C1 segment of cervical spinal cord (tissue), 14 donors: Measurements from ENCODE around the gene SQSTM1.

ENCODE experiments used
- DNase-seq, 14 donors: peaks; one replicate each; lab custom pipeline; 2025; lab: John Stamatoyannopoulos, UW

Gene SQSTM1

DNA sequence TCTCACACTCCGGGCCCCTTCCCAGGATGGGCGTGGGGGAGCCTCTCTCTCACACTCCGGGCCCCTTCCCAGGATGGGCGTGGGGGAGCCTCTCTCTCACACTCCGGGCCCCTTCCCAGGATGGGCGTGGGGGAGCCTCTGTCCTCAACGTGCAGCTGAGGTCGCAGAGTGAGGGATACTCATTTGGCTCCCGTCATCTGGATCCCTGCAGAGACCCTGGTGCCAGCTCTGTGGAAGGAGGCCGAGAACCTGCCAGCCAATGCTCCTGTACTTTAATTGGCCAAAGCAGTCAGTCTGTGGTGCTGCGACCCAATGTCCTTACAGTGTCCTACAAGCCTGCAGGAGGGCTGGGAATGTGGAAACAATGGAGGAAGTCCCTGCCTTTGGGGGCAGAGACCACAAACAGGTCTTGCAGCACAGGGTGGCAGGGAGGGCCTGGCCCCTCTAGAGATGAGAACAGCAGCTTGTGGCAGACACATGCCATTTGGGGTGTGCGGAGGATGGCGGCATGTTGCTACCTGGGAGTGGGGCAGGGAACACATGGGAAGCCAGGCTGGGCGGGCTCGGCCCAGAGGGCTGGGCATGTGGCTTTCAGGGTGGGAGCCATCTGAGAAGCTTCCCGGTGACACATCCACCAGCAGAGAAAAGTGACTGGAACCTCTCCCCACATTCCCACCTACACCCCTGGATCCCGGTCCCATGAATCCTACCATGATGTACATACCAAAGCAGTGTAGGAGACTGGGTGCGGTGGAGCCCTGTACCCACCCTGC, 51.5 kb downstream of the SQSTM1 start:
- DNase-seq, result no peak

DNA sequence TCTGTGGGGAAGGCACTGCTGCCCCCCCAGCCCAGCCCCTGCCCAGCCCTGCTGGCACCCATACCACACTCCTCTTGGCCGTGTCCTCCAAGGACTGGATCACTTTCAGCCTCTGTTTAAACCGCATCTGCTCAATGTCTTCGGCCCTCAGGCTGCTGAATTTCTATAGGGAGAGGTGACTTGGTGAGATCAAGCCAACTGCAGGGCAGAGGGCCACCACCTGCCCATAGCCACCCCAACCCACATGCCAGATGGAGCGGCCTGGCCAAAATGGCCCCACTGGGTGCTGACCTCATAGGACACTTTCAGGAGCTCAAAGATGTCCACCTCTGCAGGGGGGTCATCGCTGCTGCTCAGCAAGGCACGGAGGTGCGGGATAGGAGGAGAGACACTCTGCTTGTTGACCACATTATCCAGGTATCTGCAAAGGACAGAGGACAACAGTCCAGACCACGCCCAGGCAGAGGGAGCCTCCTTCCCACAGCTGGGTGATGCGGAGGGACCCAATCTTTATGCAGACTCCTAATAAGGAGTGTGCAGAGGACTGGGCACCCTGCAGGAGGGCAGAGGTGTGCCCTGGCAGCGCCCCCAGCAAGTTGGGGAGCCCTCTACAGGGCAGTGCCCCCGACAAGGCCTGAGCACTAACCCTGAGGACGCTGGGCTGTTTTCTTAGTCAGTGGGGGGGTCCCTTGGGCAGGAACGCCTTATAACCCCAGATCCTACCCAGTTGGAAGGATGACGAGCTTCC, 52.3 kb downstream of the SQSTM1 start:
- no peak for DNase-seq

DNA sequence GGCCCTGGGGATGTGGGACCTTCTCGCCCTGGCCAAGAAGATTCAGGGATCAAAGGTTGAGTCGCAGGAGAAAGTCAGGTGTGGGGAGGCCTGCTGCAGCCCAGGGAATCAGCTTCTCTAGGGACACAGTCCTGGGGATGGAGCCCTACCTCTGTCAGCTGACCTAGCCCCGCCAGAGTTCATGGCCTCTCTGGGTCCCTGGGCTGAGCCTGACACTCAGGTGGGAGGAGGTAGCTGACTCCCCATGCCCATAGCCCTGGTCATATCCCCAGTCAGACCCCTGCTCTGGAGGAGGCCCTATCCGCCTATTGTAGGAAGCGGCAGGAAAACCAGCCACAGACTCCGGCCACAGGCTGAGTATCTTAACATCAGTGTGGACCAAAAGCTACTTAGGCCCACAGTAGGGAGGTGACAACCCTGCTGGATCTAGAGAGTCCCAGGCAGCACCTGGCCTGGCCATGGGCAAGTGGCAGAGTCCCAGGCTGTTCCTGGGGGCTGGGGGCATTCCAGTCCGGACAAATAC, 52.9 kb downstream of the SQSTM1 start:
- DNase-seq, result no peak

DNA sequence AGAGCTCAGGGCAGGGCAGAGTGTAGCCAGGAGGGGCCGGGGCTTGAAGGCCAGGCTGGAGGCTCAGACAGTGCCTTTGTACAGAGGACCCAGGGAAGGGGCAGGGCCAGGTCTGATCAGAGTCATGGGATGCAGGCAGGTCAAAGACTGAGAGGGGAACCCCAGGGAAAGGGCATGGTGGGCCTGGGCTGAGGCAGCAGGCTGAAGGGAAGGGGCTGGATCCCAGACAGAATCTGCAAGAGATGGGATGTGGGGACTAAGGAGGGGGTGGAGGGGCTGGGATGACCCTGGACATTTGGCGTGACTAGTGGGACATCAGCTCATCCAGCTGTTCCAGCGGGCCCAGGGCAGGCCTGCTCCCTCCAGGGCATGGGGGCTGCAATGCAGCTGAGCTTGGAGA, 53.4 kb downstream of the SQSTM1 start:
- no peak for DNase-seq

DNA sequence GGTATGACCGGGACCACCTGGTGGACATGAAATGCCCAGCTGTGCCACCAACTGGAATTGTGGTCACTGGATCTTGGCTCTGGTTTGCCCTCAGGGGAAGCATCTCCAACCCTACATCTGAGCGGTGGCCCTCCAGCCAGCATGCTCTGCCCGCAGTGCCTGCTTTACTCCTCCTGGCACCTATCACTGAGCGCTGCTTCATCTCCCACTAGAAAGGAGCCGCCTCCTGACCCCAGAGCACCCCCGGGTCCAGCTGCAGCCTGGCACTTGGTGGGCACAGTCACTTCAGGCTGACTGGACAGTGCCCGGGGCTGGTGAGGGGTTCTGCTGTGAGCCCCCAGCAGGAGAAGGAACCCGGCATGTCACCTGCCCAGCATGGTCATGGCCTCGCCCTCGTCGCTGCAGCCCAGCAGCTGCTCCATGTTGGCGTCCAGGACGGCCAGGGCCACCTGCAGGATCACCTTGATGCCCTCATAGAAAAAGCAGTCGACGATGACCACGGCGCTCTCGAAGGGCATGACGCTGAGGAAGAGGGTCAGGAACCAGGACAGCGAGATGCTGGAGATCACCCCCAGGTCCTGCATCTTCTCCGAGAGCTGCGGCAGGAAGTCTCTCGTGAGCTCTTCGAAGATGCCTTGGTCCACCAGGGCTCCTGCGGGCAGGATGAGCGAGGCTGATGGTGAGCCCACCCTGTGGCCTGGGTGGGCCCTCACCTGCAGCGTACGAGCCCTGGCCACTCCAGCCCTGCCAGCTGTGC, 54.0 kb downstream of the SQSTM1 start:
- no peak for DNase-seq

DNA sequence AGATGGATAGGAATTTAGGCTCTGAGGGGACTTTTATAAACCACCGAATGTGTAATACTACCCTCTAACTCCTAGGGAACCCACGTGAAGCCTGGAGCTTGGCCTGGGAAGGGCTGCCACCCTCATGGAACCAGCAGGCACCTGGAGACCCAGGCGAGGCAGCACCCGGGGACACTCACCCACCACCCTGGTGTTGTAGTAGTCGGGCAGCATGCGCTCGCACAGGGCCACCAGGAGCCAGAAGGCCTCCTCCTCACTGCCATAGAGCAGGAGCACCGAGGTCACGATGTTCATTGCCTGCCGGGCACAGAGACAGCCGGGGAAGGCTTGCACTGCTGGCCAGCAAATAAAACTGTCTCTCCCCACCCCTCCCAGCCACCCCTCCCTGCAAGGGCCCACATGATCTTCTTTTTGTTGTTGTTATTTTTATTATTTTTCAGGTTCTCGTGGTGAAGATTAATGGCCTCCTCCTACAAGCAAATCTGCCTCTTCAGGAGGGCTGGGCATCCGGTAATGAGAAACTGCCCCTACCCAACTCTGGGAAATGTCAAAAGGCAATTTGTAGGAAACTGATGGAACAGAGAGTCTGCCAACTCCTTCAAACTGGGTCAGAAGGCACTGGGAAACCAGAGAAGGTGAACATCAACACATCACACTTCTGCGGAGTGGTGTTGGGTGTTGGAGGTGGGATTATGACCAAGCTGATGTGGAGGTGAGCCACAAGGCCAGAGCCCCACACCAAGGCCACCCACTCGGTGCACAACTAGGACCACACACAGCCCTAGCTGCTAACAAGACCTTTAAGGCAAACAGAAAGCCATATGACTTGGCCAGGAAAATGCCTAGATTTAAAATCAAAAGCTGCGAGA, 55.3 kb downstream of the SQSTM1 start:
- no peak for DNase-seq

DNA sequence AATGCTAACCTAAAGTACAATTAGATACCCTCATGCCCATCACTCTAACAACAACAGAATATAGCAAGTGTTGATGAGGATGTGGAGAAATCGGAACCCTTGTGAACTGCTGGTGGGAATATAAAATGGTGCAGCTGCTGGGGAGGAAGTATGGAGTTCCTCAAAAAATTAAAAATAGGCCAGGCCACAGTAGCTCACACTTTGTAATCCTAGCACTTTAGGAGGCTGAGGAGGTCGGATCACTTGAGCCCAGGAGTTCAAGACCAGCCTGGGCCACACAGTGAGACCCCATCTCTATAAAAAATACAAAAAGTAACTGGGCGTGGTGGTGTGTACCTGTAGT, 55.9 kb downstream of the SQSTM1 start:
- no peak for DNase-seq

- no peak for DNase-seq
Observed at GRCh38 chr5:179878222-179879002, 57.7 kb downstream of the SQSTM1 start.

DNA sequence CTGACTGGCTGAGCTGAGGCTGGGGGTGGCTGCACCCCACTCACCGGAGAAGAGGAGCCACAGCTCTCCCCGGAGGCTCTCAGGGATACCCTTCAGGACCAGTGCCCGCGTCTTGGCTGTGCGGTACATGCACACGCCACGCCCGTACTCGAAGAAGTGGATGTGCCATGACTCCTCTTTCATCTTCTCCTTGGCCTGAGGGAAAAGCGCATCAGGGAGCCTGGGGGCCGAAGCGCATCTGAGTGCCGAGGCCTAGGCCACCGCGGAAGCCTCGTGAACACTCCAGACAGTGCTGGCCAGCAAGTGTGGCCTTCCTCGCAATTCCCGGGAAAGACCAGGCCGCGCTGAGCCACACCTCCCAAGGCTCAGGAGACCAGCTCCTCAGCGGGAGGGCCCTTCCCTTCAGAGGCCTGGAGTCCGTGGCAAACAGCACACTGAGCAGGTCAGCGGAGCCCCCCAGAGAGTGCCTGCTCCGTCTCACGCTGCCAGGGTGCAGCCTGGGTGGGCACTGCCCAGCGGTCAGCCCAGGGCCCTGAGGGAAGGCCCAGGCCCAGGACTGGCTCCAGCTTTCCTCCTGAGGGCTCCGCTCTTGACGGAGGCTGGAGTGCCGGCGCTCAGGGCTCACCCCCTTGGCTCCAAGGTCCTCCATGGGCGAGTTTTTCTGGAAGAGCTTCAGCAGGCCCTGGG, 58.4 kb downstream of the SQSTM1 start:
- DNase-seq, result no peak

GRCh38 chr5:179879690-179880010, 58.9 kb downstream of the SQSTM1 start:
- no peak for DNase-seq

DNA sequence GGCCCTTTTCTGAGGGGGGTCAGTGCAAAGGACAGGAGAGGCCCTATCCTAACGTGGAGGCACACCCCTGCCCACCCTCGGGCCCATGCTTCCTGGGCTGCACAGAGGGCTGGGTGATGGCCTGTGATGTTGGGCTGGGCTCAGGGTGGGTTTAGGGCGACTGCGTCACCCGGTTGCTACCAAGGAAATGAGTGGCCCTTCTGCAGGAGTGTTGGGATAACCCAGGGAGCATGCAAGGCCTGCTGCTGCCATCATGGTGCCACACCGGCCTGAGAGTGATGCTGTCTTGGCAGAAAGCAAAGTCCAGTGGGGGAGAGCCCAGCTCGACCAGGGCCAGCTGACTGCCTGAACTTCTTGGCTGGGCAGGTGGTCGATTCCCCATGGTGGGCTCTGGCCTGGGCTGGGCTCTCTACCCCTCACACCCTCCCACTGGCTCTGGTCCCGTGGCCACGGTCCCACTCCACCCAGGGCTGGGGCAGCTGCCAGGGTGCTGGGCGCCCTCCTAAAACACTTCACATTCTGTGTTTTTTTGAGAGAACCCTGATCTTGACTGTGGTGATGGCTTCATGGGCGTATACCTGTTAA, 59.5 kb downstream of the SQSTM1 start:
- no peak for DNase-seq

GRCh38 chr5:179880848-179881590, 60.3 kb downstream of the SQSTM1 start:
- peak in 1 of 14 donors; percentile 29 for DNase-seq

DNA sequence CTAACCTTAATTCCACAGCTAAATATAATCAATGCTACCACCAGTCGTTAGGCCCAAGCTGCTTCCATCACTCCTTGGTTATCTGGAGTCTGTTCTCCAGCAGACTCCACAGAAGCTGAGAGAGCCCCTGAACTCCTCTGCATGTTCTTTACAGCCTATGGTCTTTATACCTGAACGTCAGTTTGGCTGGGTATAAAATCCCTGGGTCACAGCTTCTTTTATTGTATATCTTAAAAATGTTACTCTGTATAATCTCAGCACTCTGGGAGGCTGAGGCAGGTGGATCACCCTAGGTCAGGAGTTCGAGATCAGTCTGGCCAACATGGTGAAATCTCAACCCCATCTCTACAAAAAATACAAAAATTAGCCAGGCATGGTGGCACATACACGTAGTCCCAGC, 61.6 kb downstream of the SQSTM1 start:
- no peak for DNase-seq

DNA sequence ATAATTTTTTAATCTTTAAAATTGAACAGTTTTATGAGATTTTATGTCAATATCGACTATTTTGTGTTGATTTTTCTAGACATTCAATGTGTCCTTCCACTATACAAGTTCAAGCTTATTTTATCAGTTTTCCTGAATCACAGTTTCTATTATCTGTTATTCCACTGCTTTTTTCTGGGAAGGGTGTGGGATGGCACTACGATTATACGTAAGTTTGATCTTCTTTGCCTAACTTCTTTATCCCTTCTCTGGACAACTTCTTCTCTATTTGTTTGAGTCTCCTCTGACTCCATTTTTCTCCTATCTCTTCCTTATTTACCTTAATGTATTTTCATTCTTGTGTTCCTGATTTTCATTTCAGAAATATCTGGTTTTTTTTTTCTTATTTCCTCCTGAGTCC, 62.5 kb downstream of the SQSTM1 start:
- DNase-seq, result no peak

DNA sequence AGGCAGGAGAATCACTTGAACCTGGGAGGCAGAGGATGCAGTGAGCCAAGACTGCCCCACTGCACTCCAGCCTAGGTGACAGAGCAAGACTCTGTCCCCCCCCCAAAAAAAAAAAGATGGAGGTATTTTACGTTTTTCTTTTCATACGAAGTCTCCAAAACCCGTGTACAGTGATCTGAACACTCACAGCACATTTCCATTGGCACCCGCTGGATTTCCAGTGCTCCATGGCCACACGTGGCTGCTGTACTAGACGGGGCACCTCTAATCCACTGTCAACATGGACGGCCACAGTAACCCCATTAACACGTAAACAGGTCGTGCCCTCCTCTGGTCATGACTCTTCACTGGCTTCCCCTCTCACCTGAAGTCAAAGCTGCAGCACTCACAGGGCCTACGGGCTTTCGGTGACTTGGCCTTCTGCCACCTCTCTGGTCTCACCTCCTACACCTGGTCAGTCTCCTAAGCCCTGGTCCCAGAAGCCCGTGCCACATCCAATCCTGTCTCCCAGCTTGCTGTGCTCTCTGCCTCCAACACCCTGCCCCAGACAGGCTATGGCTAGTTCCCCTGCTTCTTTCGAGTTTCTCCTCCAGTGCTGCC, 64.9 kb downstream of the SQSTM1 start:
- DNase-seq, result no peak

GRCh38 chr5:179886190-179886911, 65.6 kb downstream of the SQSTM1 start:
- DNase-seq, result no peak

DNA sequence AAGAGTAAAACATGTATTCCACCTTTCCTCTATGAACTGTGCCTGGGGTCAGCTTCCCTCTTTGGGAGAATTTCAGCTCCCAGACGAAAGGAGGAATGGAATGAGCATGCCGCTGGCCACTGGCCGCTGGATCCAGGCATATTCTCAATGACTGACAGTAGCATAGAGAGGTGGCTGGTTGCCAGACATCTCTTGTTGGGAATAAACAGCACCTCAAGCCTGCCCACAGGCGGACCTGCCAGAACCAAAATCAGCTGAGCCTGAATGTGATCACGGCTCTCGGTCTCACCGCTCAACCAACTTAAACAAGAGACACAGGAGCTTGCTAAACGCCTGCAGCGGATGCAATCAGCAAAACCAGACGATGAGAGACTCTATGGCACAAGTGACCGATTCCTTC, 66.4 kb downstream of the SQSTM1 start:
- no peak for DNase-seq
